GM12878 (cell line): ENCODE measurements around the gene MT3. TPM values are rescaled to one million over a fixed set of nuclear protein-coding genes. Genes with fewer than 3 reads are reported as not detected.

ENCODE experiments used
- ATAC-seq: fragments of 200-7000 bp; cut with Tn5 transposase; 3 replicates; pipeline ENCODE4 v1.9.1; 2020; ENCODE audit warnings: mild to moderate bottlenecking, moderate library complexity
- BruUV-seq: library from RNA; stranded (reverse); fragments of 400-500 nt; replicated peaks from 2 replicates; lab custom pipeline; 2021; lab: Mats Ljungman, UMichigan
- CTCF ChIA-PET: fragments of 300-600 bp; sonication (Branson Sonifier 250); formaldehyde crosslinking; extraction: SDS; loops from one replicate; lab custom pipeline; 2021; ENCODE audit warnings: inconsistent platforms; lab: Yijun Ruan, JAX
- POLR2A ChIA-PET: fragments of 350-600 bp; formaldehyde crosslinking; extraction: SDS; loops from one replicate; lab custom pipeline; 2021; ENCODE audit warnings: inconsistent platforms; lab: Charles Lee
- RAD21 ChIA-PET: fragments of 300-600 bp; sonication (Branson Sonifier 250); formaldehyde crosslinking; loops from one replicate; lab custom pipeline; 2023; ENCODE audit warnings: antibody characterized with exemption; ENCODE audit not compliant: unreplicated experiment; lab: Charles Lee
- SMC1A ChIA-PET: fragments of 300-600 bp; sonication (Branson Sonifier 250); formaldehyde crosslinking; loops from one replicate; lab custom pipeline; 2023; ENCODE audit not compliant: unreplicated experiment, uncharacterized antibody; lab: Charles Lee
- DNase-seq: peaks from one replicate; pipeline ENCODE4 v3.0.0-alpha.2; 2011; ENCODE audit warnings: low read depth, low spot score
- FAIRE-seq: peaks from 3 replicates; lab custom pipeline; 2011; peaks lifted over from hg19 to GRCh38; lab: Jason Lieb, UNC
- H2AFZ ChIP-seq: 2 replicates; pipeline ENCODE4 v1.6.0; 2011; ENCODE audit warnings: low read depth, low read length, control low read depth; ENCODE audit not compliant: control insufficient read depth
- H3K27ac ChIP-seq: 2 replicates; pipeline ENCODE4 v1.5.1; 2011; ENCODE audit warnings: control low read depth; ENCODE audit not compliant: control insufficient read depth, insufficient read depth
- H3K27me3 ChIP-seq, 2 experiments: replicated peaks in 1 of 2; 2 replicates each; pipeline versions ENCODE4 v1.6.0 to v1.6.1; 2011; ENCODE audit warnings: low read length in 1 of 2; ENCODE audit not compliant: control insufficient read depth in 2 of 2, insufficient read depth in 2 of 2
- H3K36me3 ChIP-seq, 2 experiments: 2 replicates each; pipeline ENCODE4 v1.5.1; 2011; ENCODE audit warnings: low read length in 1 of 2; ENCODE audit not compliant: control insufficient read depth in 2 of 2, insufficient read depth in 2 of 2
- H3K4me1 ChIP-seq: 2 replicates; pipeline ENCODE4 v1.6.1; 2011; ENCODE audit warnings: mild to moderate bottlenecking, low read length, moderate library complexity, mixed read lengths; ENCODE audit not compliant: control insufficient read depth, insufficient read depth
- H3K4me2 ChIP-seq: 2 replicates; pipeline ENCODE4 v1.6.0; 2011; ENCODE audit warnings: control low read depth; ENCODE audit not compliant: control insufficient read depth, insufficient read depth
- H3K4me3 ChIP-seq: fragments of 200-600 bp; sonication (generic); 2 replicates; pipeline ENCODE4 v1.5.1; 2016
- H3K79me2 ChIP-seq: 2 replicates; pipeline ENCODE4 v1.6.0; 2011; ENCODE audit warnings: low read length; ENCODE audit not compliant: control insufficient read depth, insufficient read depth
- H3K9ac ChIP-seq: 2 replicates; pipeline ENCODE4 v1.8.0; 2011; ENCODE audit warnings: low read length, control low read depth, mixed read lengths; ENCODE audit not compliant: control insufficient read depth, insufficient read depth
- H3K9me3 ChIP-seq: replicated peaks from 3 replicates; pipeline ENCODE4 v1.5.1; 2011; ENCODE audit warnings: mild to moderate bottlenecking, low read length; ENCODE audit not compliant: control insufficient read depth, insufficient read depth
- H4K20me1 ChIP-seq: 2 replicates; pipeline ENCODE4 v1.6.0; 2011; ENCODE audit not compliant: control insufficient read depth, insufficient read depth
- CBFB ChIP-seq: IDR thresholded peaks from 2 replicates; pipeline ENCODE4 v1.6.1; 2016; ENCODE audit warnings: antibody characterized with exemption, low read depth
- DPF2 ChIP-seq: fragments of 450-650 bp; IDR thresholded peaks from 2 replicates; pipeline ENCODE4 v1.6.1; 2017; ENCODE audit warnings: mild to moderate bottlenecking
- HDAC6 ChIP-seq: fragments of 200-600 bp; sonication (generic); IDR thresholded peaks from one replicate; pipeline ENCODE4 v1.8.0; 2017; ENCODE audit warnings: antibody characterized with exemption; ENCODE audit not compliant: unreplicated experiment
- HDGF ChIP-seq: fragments of 450-650 bp; IDR thresholded peaks from 2 replicates; pipeline ENCODE4 v1.6.1; 2016; ENCODE audit warnings: antibody characterized with exemption
- IRF5 ChIP-seq: fragments of 450-650 bp; IDR thresholded peaks from 2 replicates; pipeline ENCODE4 v1.6.1; 2017; ENCODE audit warnings: borderline replicate concordance
- NBN ChIP-seq: fragments of 450-650 bp; IDR thresholded peaks from 2 replicates; pipeline ENCODE4 v1.6.1; 2016
- PAX8 ChIP-seq: fragments of 450-650 bp; IDR thresholded peaks from 2 replicates; pipeline ENCODE4 v1.6.1; 2017; ENCODE audit warnings: mild to moderate bottlenecking, moderate library complexity
- RUNX3 ChIP-seq: IDR thresholded peaks from 2 replicates; pipeline ENCODE4 v1.6.1; 2012; ENCODE audit warnings: low read length, inconsistent platforms
- SMAD1 ChIP-seq: fragments of 450-650 bp; IDR thresholded peaks from 2 replicates; pipeline ENCODE4 v1.6.1; 2018; ENCODE audit warnings: mild to moderate bottlenecking, low read depth; ENCODE audit not compliant: partially characterized antibody
- SMAD5 ChIP-seq: IDR thresholded peaks from 2 replicates; pipeline ENCODE4 v1.6.1; 2016; ENCODE audit warnings: antibody characterized with exemption, low read depth
- SREBF1 ChIP-seq: IDR thresholded peaks from 2 replicates; pipeline ENCODE4 v1.6.1; 2012; ENCODE audit warnings: mild to moderate bottlenecking, low read length
- SRF ChIP-seq, 2 experiments: IDR thresholded peaks; 2 replicates each; pipeline ENCODE4 v1.6.1; 2011; ENCODE audit warnings: low read depth in 2 of 2, low read length in 2 of 2, mild to moderate bottlenecking in 1 of 2, moderate library complexity in 1 of 2
- ZNF217 ChIP-seq: fragments of 450-650 bp; IDR thresholded peaks from 2 replicates; pipeline ENCODE4 v1.6.1; 2017; ENCODE audit warnings: antibody characterized with exemption, mild to moderate bottlenecking
- ZNF24 ChIP-seq: fragments of 450-650 bp; IDR thresholded peaks from 2 replicates; pipeline ENCODE4 v1.6.1; 2017; ENCODE audit warnings: antibody characterized with exemption, mild to moderate bottlenecking
- ZNF622 ChIP-seq: fragments of 450-650 bp; IDR thresholded peaks from 2 replicates; pipeline ENCODE4 v1.6.1; 2017; ENCODE audit warnings: mild to moderate bottlenecking, inconsistent platforms
- WGBS: methylation state at CpG from one replicate; pipeline ENCODE4 v1.1.6; 2016; ENCODE audit warnings: low lambda C conversion rate; ENCODE audit not compliant: insufficient replicate concordance, insufficient coverage; ENCODE audit errors: missing lambda C conversion rate; 5-methylcytosine and 5-hydroxymethylcytosine counted together
- in situ Hi-C: fragments of 300-500 bp; cut with MboI; formaldehyde crosslinking; loops from 9 replicates; pipeline ENCODE4 v1.14.3; 2018; ENCODE audit warnings: mixed read lengths
- intact Hi-C: fragments of 100-400 bp; cut with micrococcal nuclease; formaldehyde crosslinking; loops from one replicate; pipeline ENCODE4 v1.14.2; 2022; ENCODE audit not compliant: unreplicated experiment
- polyA plus RNA-seq, 11 experiments: library from polyadenylated mRNA; depleted of rRNA in 4 of 11; unstranded in 6 of 11; stranded (reverse) in 5 of 11; fragments of >200 nt; fragmentation: Nextera tagmentation in 4 of 11; fragmentation: Illumina TruSeq in 1 of 11; extraction: Ambion mirVana in 4 of 11; extraction: Trizol in 1 of 11; gene quantifications; 1 replicate in 1 of 11; 2 replicates in 10 of 11; pipeline versions ENCODE4 v1.2.1 to v1.2.3, GENCODE V29; 2011 to 2016; ENCODE audit warnings: inconsistent platforms in 2 of 11, missing spikeins in 2 of 11, low read depth in 1 of 11
- total RNA-seq, 4 experiments: library from RNA; depleted of rRNA in 3 of 4; stranded (reverse); fragments of >200 nt in 3 of 4; fragmentation: Illumina TruSeq in 1 of 4; extraction: Trizol in 1 of 4; gene quantifications; 2 replicates each; pipeline versions ENCODE4 v1.2.1 to v1.2.3, GENCODE V29; 2013 to 2021
- TF ChIP-seq, protein P1 (sequence below): fragments of 450-650 bp; IDR thresholded peaks from 2 replicates; pipeline ENCODE4 v1.6.1; 2014; ENCODE audit warnings: mild to moderate bottlenecking
- TF ChIP-seq, protein P2 (sequence below): fragments of 450-650 bp; IDR thresholded peaks from 2 replicates; pipeline ENCODE4 v1.6.1; 2017; ENCODE audit warnings: mild to moderate bottlenecking, moderate library complexity

MT3 gene
- total and polyA plus RNA-seq, 10 of the 15 experiments (the other 5 are each of a cell fraction or from before 2014, with no cell fraction given), result 0.41 TPM; not detected in 9

DNA sequence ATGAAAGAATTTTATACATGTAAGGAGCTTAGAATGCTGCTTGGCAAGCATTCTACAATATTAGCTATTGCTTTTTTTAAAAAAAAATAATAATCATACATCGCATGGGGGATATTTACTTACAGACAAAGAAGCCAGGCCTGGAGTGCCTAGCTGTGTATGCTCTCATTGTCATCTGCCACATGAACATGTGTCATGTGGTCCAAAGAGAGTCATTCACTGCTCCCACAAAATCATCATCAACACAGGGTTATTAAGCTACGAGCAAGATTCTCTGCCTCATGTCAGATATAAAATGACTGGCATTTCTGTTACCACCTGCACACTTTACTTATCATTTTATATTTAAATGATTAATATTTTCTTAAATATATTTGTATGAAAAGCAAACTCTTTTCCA lies 34.3 kb downstream of the MT3 start (continued):
- no peak for TF ChIP-seq RUNX3

- Histone ChIP-seq H3K9me3 (no peaks in the 10 kb centered on the region), H3K9ac (peak within 1 kb of the TSS; percentile 56; the same call in 1 of the 2 replicates), H3K4me1 (peaks cover 14% of the 10 kb centered on the region), H2AFZ (peak within 1 kb of the TSS; percentile 87), H3K36me3 (no peaks in the 10 kb centered on the region), H3K27ac (no peak within 1 kb of the TSS), H3K4me2 (peak within 1 kb of the TSS; percentile 40), H3K27me3 (no peaks in the 10 kb centered on the region; a peak in 2 of 4 replicates), H4K20me1 (no peaks in the 10 kb centered on the region), H3K79me2 (no peaks in the 10 kb centered on the region), H3K4me3 (peak within 1 kb of the TSS; percentile 44; the same call in 1 of the 2 replicates)
- SMC1A ChIA-PET, result interaction anchor here (0.9 kb wide), 1 partner anchor 71 kb away, joined by 3 read pairs; no protein-coding TSS in a partner anchor
- POLR2A ChIA-PET, result interaction anchor here (0.6 to 1.5 kb wide), 4 partner anchors 15 to 75 kb away, joined by 3 to 4 read pairs (median 3); partner anchors contain the start of gene MT2A
- no TSS peak for BruUV-seq
- RAD21 ChIA-PET, result interaction anchor here (0.6 to 1.3 kb wide), 3 partner anchors 14 to 65 kb away, joined by 3 to 5 read pairs (median 4); partner anchors contain the start of gene MT2A
- no peak for FAIRE-seq
- 7% methylated on average over 53 of the region's 62 CpGs for WGBS
- ATAC-seq, result peak; percentile 85
- in situ Hi-C loops, result no loop called here
- intact Hi-C loops, result no loop called here
- no peak for DNase-seq
- CTCF ChIA-PET, result interaction anchor here (0.7 to 1.0 kb wide), 2 partner anchors 17 to 25 kb away, joined by 3 read pairs; partner anchors contain the start of gene MT2A
- TF ChIP-seq, protein P1, sequence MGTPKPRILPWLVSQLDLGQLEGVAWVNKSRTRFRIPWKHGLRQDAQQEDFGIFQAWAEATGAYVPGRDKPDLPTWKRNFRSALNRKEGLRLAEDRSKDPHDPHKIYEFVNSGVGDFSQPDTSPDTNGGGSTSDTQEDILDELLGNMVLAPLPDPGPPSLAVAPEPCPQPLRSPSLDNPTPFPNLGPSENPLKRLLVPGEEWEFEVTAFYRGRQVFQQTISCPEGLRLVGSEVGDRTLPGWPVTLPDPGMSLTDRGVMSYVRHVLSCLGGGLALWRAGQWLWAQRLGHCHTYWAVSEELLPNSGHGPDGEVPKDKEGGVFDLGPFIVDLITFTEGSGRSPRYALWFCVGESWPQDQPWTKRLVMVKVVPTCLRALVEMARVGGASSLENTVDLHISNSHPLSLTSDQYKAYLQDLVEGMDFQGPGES, result no peak
- TF ChIP-seq SMAD1 (no peak), SREBF1 (no peak), ZNF622 (no peak), IRF5 (no peak), SMAD5 (no peak), HDGF (no peak), PAX8 (no peak), ZNF217 (no peak), SRF (IDR thresholded peaks at IDR 0.05; ENCODE audit: low read depth in 2 of 2, low read length in 2 of 2) (no peak), ZNF24 (no peak), DPF2 (no peak), NBN (no peak), CBFB (no peak), HDAC6 (no peak)
- TF ChIP-seq, protein P2, sequence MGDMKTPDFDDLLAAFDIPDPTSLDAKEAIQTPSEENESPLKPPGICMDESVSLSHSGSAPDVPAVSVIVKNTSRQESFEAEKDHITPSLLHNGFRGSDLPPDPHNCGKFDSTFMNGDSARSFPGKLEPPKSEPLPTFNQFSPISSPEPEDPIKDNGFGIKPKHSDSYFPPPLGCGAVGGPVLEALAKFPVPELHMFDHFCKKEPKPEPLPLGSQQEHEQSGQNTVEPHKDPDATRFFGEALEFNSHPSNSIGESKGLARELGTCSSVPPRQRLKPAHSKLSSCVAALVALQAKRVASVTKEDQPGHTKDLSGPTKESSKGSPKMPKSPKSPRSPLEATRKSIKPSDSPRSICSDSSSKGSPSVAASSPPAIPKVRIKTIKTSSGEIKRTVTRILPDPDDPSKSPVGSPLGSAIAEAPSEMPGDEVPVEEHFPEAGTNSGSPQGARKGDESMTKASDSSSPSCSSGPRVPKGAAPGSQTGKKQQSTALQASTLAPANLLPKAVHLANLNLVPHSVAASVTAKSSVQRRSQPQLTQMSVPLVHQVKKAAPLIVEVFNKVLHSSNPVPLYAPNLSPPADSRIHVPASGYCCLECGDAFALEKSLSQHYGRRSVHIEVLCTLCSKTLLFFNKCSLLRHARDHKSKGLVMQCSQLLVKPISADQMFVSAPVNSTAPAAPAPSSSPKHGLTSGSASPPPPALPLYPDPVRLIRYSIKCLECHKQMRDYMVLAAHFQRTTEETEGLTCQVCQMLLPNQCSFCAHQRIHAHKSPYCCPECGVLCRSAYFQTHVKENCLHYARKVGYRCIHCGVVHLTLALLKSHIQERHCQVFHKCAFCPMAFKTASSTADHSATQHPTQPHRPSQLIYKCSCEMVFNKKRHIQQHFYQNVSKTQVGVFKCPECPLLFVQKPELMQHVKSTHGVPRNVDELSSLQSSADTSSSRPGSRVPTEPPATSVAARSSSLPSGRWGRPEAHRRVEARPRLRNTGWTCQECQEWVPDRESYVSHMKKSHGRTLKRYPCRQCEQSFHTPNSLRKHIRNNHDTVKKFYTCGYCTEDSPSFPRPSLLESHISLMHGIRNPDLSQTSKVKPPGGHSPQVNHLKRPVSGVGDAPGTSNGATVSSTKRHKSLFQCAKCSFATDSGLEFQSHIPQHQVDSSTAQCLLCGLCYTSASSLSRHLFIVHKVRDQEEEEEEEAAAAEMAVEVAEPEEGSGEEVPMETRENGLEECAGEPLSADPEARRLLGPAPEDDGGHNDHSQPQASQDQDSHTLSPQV, result no peak
Measured at GRCh38 chr16:56625140-56625942, 36.0 kb downstream of the MT3 start, which contains the start of gene MT1E. TSS of gene MT1E (plus strand) at chr16:56625781. CDS start at chr16:56625852, 71 bp downstream.
